HepG2 (cell line): ENCODE results near the gene NKD2. TPM values are rescaled to one million over a fixed set of nuclear protein-coding genes. Genes with fewer than 3 reads are reported as not detected.

Experiments
- ATF6 ChIP-seq: sonication (generic); formaldehyde crosslinking; conservative IDR thresholded peaks from 2 replicates; pipeline ENCODE4 v1.4.0; 2020; ENCODE audit warnings: missing genetic modification reagents
- BCL6 ChIP-seq: IDR thresholded peaks from 2 replicates; pipeline ENCODE4 v1.6.1; 2016; ENCODE audit warnings: missing genetic modification reagents, missing compliant biosample characterization
- ETV6 ChIP-seq: sonication (generic); formaldehyde crosslinking; conservative IDR thresholded peaks from 2 replicates; pipeline ENCODE4 v1.4.0; 2020; ENCODE audit warnings: missing genetic modification reagents
- FIP1L1 ChIP-seq: fragments of 200-400 bp; formaldehyde crosslinking; IDR thresholded peaks from 2 replicates; pipeline ENCODE4 v1.6.1; 2018; ENCODE audit warnings: low read depth, mild to moderate bottlenecking, low read length, moderate library complexity, borderline replicate concordance; ENCODE audit not compliant: insufficient read depth
- GABPB1 ChIP-seq: IDR thresholded peaks from 2 replicates; pipeline ENCODE4 v1.6.1; 2016; ENCODE audit warnings: mild to moderate bottlenecking, missing genetic modification reagents, moderate library complexity, missing compliant biosample characterization
- HOXA3 ChIP-seq: sonication (generic); formaldehyde crosslinking; IDR thresholded peaks from 2 replicates; pipeline ENCODE4 v1.5.0; 2020; ENCODE audit warnings: missing genetic modification reagents
- MLLT10 ChIP-seq: sonication (generic); formaldehyde crosslinking; IDR thresholded peaks from 2 replicates; pipeline ENCODE4 v1.4.0; 2020; ENCODE audit warnings: missing genetic modification reagents
- MLXIP ChIP-seq: sonication (generic); formaldehyde crosslinking; IDR thresholded peaks from 2 replicates; pipeline ENCODE4 v1.9.0; 2021; ENCODE audit warnings: missing genetic modification reagents, borderline replicate concordance
- NR0B2 ChIP-seq: sonication (generic); formaldehyde crosslinking; IDR thresholded peaks from 2 replicates; pipeline ENCODE4 v1.4.0; 2020; ENCODE audit warnings: mild to moderate bottlenecking, missing genetic modification reagents
- SAFB2 ChIP-seq: sonication (generic); formaldehyde crosslinking; IDR thresholded peaks from 2 replicates; pipeline ENCODE4 v1.5.1; 2020; ENCODE audit warnings: missing genetic modification reagents, low read depth, mild to moderate bottlenecking, borderline replicate concordance
- SETDB1 ChIP-seq: sonication (generic); formaldehyde crosslinking; IDR thresholded peaks from 2 replicates; pipeline ENCODE4 v1.5.1; 2020; ENCODE audit warnings: missing genetic modification reagents, mild to moderate bottlenecking, borderline replicate concordance
- TEAD2 ChIP-seq: sonication (generic); formaldehyde crosslinking; IDR thresholded peaks from 2 replicates; pipeline ENCODE4 v1.9.0; 2021; ENCODE audit warnings: missing genetic modification reagents
- TERF1 ChIP-seq: sonication (generic); formaldehyde crosslinking; IDR thresholded peaks from 2 replicates; pipeline ENCODE4 v1.8.0; 2022; ENCODE audit warnings: mild to moderate bottlenecking, missing genetic modification reagents, moderate library complexity
- TMF1 ChIP-seq: sonication (generic); formaldehyde crosslinking; IDR thresholded peaks from 2 replicates; pipeline ENCODE4 v1.8.1; 2022; ENCODE audit warnings: low read depth, missing genetic modification reagents
- ZHX1 ChIP-seq: sonication (generic); formaldehyde crosslinking; IDR thresholded peaks from 2 replicates; pipeline ENCODE4 v1.8.1; 2022; ENCODE audit warnings: low read depth, mild to moderate bottlenecking, missing genetic modification reagents
- ZNF180 ChIP-seq: sonication (generic); formaldehyde crosslinking; IDR thresholded peaks from 2 replicates; pipeline ENCODE4 v1.4.0; 2020; ENCODE audit warnings: low read depth, missing genetic modification reagents, borderline replicate concordance
- ZNF501 ChIP-seq: sonication (generic); formaldehyde crosslinking; IDR thresholded peaks from 2 replicates; pipeline ENCODE4 v1.5.1; 2020; ENCODE audit warnings: mild to moderate bottlenecking, moderate library complexity, missing genetic modification reagents
- ZSCAN21 ChIP-seq: sonication (generic); formaldehyde crosslinking; IDR thresholded peaks from 2 replicates; pipeline ENCODE4 v1.8.0; 2022; ENCODE audit warnings: mild to moderate bottlenecking, missing genetic modification reagents, moderate library complexity, borderline replicate concordance
- ZZZ3 ChIP-seq: sonication (generic); formaldehyde crosslinking; IDR thresholded peaks from 2 replicates; pipeline ENCODE4 v1.4.0; 2020; ENCODE audit warnings: missing genetic modification reagents, mild to moderate bottlenecking, borderline replicate concordance
- polyA plus RNA-seq, 8 experiments: library from polyadenylated mRNA; depleted of rRNA in 3 of 8; stranded (reverse) in 7 of 8; unstranded in 1 of 8; fragments of >200 nt; fragmentation: Illumina TruSeq in 4 of 8; extraction: Trizol in 4 of 8; gene quantifications; 2 replicates each; pipeline versions ENCODE4 v1.2.1 to v1.2.3, GENCODE V29; 2011 to 2016; ENCODE audit warnings: low read depth in 4 of 8, missing spikeins in 1 of 8, mixed read lengths in 1 of 8; ENCODE audit not compliant: insufficient read depth in 1 of 8
- total RNA-seq, 5 experiments: library from RNA; depleted of rRNA; stranded (reverse); fragments of >200 nt; fragmentation: Illumina TruSeq; extraction: Trizol; gene quantifications; 2 replicates each; pipeline ENCODE4 v1.2.3, GENCODE V29; 2016; ENCODE audit warnings: low read depth in 1 of 5

Gene NKD2
- total and polyA plus RNA-seq, 2 of the 13 experiments (the other 11 are each of a cell fraction or from before 2014, with no cell fraction given): 0.53 to 0.82 TPM

GRCh38 chr5:1004461-1005248, 3.9 kb upstream of the NKD2 start (continued):
- TF ChIP-seq ATF6 (no peak), BCL6 (CRISPR knock-in tag) (peak; percentile 48; the same call in 1 of the 2 replicates), ZHX1 (CRISPR knock-in tag) (0 out of 2 replicates have a peak, but pooled peaks have one; percentile 21), ETV6 (CRISPR knock-in tag) (no peak), ZNF180 (CRISPR knock-in tag) (no peak), SAFB2 (CRISPR knock-in tag) (peak; percentile 58; the same call in 1 of the 2 replicates), SETDB1 (CRISPR knock-in tag) (no peak), ZZZ3 (no peak), ZSCAN21 (CRISPR knock-in tag) (peak; percentile 36; the same call in 1 of the 2 replicates), TEAD2 (CRISPR knock-in tag) (no peak), GABPB1 (CRISPR knock-in tag) (peak; percentile 29; the same call in 1 of the 2 replicates), FIP1L1 (no peak), TERF1 (CRISPR knock-in tag) (no peak), MLLT10 (CRISPR knock-in tag) (no peak), HOXA3 (CRISPR knock-in tag) (peak; percentile 38; the same call in 1 of the 2 replicates), MLXIP (CRISPR knock-in tag) (no peak), ZNF501 (CRISPR knock-in tag) (no peak), NR0B2 (CRISPR knock-in tag) (no peak), TMF1 (CRISPR knock-in tag) (no peak)
